ENCODE measurements around the gene HLA-DOA.
A peak's percentile ranks its signal among the peaks of the same experiment; 100 is the strongest.

Gene HLA-DOA

DNA sequence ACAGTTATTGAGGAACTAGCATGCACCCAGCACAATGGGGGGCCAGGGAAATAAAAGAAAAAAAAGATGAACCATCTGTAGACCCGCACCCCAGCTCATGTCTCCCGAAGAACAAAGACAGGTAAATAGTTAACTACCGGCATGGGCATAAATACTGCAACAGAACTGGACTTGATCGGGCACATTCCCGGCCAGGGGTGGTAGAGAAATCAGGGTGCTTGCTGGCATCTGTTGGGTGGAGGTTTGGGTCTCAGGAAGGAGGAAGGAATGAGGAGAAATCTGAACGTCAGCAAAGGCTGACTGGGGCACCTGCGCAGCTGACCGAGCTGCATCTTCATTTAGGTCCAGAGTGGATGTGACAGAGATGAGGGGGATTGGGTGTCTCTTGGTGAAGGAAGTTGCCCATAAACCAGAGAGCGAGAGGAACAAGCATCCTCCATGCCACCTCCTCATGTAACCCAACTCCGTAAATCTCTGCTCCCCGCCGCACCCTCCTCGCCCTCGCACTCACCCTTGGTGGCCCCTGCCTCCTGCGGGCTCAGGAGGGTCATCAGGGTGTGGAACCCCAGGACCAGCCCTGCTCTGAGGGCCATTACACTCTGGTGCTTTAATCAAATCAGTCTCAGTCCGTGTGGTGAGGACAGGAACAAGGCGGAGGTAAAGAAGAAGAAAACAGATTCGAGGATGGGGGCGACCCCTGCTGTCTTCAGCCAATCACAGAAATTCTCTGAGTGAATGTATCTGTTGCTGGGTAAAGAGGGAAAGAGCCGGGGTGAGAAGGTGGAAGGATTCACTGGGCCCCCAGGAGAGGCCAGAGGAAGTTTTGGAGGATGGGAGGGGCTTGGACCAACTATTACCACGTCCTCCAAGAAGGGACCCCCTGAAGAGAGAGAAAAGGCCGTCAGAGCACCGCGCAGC lies at the start of gene HLA-DOA:
Gene HLA-DOA, minus strand, starts transcription at position 648 of the 918 bp plus-strand sequence.
- DNase-seq (ENCODE audit: low read depth): peak; percentile 52
- H3K4me3 ChIP-seq (ENCODE audit: low read depth, low read length): peak within 1 kb of the TSS; percentile 33
- TF ChIP-seq, protein P1, sequence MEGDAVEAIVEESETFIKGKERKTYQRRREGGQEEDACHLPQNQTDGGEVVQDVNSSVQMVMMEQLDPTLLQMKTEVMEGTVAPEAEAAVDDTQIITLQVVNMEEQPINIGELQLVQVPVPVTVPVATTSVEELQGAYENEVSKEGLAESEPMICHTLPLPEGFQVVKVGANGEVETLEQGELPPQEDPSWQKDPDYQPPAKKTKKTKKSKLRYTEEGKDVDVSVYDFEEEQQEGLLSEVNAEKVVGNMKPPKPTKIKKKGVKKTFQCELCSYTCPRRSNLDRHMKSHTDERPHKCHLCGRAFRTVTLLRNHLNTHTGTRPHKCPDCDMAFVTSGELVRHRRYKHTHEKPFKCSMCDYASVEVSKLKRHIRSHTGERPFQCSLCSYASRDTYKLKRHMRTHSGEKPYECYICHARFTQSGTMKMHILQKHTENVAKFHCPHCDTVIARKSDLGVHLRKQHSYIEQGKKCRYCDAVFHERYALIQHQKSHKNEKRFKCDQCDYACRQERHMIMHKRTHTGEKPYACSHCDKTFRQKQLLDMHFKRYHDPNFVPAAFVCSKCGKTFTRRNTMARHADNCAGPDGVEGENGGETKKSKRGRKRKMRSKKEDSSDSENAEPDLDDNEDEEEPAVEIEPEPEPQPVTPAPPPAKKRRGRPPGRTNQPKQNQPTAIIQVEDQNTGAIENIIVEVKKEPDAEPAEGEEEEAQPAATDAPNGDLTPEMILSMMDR (conservative IDR thresholded peaks at IDR 0.05; ENCODE audit: low read depth, low read length): no peak

DNA sequence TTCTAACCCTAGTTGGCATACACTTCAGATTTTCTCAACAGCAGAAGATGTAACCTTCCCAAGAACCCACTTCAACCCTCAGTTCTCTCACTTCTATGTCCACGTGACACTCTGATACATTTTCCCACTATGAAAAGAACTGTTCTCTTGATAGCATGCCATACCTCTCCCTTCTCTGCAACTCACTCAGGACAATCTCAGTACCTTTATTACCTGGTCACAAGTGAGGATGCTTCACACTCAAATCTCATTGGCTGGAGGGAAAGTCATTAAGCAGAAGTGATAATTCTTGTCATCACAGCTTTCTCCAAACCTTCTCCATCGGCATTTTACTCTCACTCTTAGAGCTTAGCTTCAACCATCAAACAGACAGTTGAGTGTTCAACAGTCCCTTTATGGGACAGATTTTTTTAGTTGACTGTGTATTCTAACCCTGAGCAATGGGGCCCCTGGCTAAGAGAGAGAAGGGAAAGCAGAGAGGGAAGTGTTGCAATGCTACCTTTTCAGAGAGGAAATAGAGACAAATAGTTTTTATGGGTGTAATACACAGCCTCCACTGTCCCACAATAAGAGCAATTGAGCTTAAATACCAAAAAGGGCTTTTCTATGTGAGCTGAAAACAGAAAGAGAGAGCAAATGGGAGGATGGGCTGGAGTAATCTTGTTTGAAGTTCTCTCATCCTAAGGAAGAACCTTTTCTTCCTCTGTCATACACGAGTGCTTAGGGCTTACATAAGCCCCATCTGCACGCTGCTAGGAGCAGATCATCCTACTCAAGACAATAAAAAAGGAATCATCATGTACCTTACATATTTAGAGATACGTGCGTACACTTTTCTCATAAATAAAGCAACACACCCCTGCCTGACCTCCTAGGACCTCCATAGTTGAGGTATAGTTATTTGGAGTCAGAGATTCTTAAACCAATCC lies 48.1 kb upstream of the HLA-DOA start:
- TF ChIP-seq, protein P1 (conservative IDR thresholded peaks at IDR 0.05; ENCODE audit: low read depth, low read length): no peak
- H3K4me3 ChIP-seq (ENCODE audit: low read depth, low read length): no peak overlapping the region
- DNase-seq (ENCODE audit: low read depth): no peak

DNA sequence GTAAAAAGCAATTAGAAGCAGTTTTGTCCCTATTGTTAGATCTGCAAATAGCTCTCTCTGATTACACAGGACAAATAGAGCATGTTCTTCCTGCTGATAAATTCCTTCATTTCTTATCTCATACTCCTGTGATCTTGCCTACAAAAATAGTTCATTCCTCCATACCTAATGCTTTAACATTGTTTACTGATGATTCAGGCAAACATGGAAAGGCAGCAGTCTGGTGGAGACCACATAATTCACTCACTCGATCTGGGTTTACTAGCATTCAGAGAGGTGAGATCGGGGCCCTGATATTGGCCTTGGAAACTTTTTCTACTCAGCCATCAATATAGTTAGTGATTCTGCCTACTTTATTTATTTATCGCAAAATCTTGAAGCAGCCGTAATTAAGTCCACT lies 43.8 kb upstream of the HLA-DOA start:
- no peak overlapping the region for H3K4me3 ChIP-seq (ENCODE audit: low read depth, low read length)
- TF ChIP-seq, protein P1 (conservative IDR thresholded peaks at IDR 0.05; ENCODE audit: low read depth, low read length): no peak
- peak; percentile 34 for DNase-seq (ENCODE audit: low read depth)

DNA sequence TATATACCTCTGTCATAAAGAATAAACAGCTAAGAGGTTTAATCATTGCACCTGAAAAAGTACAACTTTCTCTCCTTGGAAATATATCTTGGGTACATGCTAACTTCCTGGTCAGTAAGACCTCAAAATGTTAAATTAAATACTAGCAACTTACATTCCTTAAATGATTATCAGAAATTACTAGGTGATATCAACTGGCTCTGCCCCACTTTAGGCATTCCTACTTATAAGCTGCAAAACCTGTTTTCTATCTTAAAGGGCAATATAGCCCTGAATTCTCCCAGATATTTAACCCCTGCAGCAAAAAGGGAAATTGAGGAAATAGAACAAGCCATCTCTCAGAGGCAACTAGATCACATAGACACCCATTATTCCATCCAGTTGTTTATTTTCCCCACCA lies 43.2 kb upstream of the HLA-DOA start:
- no peak overlapping the region for H3K4me3 ChIP-seq (ENCODE audit: low read depth, low read length)
- DNase-seq (ENCODE audit: low read depth): no peak
- TF ChIP-seq, protein P1 (conservative IDR thresholded peaks at IDR 0.05; ENCODE audit: low read depth, low read length): no peak

DNA sequence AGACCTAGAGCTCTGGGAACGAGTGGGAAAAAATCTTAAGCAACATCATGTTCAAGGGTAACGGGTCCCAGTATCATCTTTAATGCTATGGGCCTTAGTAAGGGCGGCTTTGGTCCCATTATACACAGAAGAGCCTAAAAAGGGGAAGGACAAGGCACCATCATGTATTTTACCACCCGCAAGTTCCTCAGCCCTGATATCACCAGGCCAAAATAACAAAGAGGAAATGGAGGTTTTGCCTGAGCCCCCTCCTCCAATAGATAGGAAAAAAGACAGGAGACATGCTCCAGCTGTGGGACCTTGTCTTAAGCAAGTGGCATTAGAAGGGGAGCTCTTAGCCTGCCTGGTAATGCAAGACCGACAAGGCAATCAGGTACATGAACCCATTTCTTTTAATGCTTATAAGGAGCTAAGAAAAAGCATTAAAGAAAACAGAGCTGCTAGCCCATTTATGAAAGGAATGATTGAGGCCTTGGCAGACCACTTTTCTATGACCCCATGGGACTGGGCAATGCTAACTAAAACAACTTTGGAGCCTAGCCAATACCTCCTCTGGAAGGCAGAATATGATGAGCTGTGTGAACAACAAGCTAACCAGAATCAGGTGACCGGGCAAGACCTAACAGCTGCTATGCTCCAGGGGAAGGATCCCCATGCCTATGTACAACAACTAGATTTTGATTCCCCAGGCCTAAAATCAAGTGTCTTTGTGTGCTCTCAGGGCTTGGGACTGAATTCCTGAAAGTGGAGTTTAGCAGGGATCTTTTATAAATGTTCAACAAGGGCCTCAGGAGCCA lies 40.8 kb upstream of the HLA-DOA start:
- TF ChIP-seq, protein P1 (conservative IDR thresholded peaks at IDR 0.05; ENCODE audit: low read depth, low read length): no peak
- H3K4me3 ChIP-seq (ENCODE audit: low read depth, low read length): no peak overlapping the region
- no peak for DNase-seq (ENCODE audit: low read depth)

DNA sequence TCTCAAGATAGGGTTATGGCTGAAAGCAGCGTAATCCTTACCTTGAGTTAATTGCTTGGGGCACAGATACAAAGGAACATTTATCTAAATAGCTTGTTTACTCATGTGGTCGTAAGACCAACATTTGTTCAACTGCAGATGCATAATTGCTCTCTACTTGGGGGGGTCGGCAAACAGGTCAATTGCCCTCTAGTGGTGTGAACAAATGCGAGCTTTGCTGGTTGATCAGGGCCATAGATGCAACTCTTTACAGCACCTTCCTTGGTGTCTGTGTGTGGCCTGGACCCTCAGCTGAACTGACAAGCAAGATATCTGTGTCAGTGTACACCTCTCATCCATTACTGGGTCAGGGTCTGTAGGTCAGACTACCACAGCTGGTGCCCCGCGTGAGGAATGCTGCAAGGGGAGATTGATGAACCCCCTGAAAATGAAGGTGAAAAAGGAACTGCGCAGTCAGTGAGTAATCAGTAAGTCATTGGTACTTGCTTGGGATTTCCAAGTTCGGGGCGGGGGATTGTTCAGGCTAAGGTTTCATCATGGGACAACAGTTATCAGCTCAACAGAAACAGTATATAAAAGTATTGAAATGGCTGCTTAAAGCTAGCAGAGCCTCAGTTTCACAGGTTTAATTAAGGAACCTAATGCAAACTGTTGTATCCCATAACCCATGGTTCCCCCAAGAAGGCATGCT lies 40.1 kb upstream of the HLA-DOA start:
- no peak overlapping the region for H3K4me3 ChIP-seq (ENCODE audit: low read depth, low read length)
- TF ChIP-seq, protein P1 (conservative IDR thresholded peaks at IDR 0.05; ENCODE audit: low read depth, low read length): peak; percentile 39
- no peak for DNase-seq (ENCODE audit: low read depth)
